PC-9 (cell line): Measurements from ENCODE around the gene YWHAH. TPM values are rescaled to one million over a fixed set of nuclear protein-coding genes. Genes with fewer than 3 reads are reported as not detected.

ENCODE experiments used
- BruUV-seq: library from RNA; stranded (reverse); fragments of 400-500 nt; replicated peaks from 2 replicates; lab custom pipeline; 2021; lab: Mats Ljungman, UMichigan
- CTCF ChIA-PET: fragments of 300-600 bp; sonication (Branson Sonifier 250); formaldehyde crosslinking; loops from one replicate; lab custom pipeline; 2022; ENCODE audit warnings: antibody characterized with exemption; lab: Charles Lee
- POLR2A ChIA-PET: fragments of 300-600 bp; sonication (Branson Sonifier 250); formaldehyde crosslinking; loops from one replicate; lab custom pipeline; 2022; ENCODE audit warnings: antibody characterized with exemption; ENCODE audit not compliant: unreplicated experiment; lab: Charles Lee
- DNase-seq, 2 experiments: peaks; one replicate each; pipeline versions ENCODE4 v3.0.0 to v3.0.0-alpha.2; 2015 to 2022; ENCODE audit warnings: mixed read lengths in 1 of 2
- H2AFZ ChIP-seq: fragments of 200-600 bp; sonication (generic); 2 replicates; pipeline ENCODE4 v1.8.1; 2017; ENCODE audit warnings: antibody characterized with exemption
- H3F3A ChIP-seq: fragments of 200-600 bp; sonication (generic); 2 replicates; pipeline ENCODE4 v1.8.1; 2017; ENCODE audit warnings: antibody characterized with exemption, mild to moderate bottlenecking, low read depth; ENCODE audit not compliant: insufficient read depth
- H3K27ac ChIP-seq: fragments of 200-600 bp; sonication (generic); 2 replicates; pipeline ENCODE4 v1.6.1; 2016; ENCODE audit warnings: mixed run types
- H3K27me3 ChIP-seq: fragments of 200-600 bp; sonication (generic); 2 replicates; pipeline ENCODE4 v1.6.1; 2016; ENCODE audit warnings: low read depth, mixed run types; ENCODE audit not compliant: insufficient read depth
- H3K36me3 ChIP-seq: fragments of 200-600 bp; sonication (generic); 2 replicates; pipeline ENCODE4 v1.6.1; 2016; ENCODE audit warnings: low read depth, mixed run types
- H3K4me1 ChIP-seq: fragments of 200-600 bp; sonication (generic); replicated peaks from 2 replicates; pipeline ENCODE4 v1.6.1; 2016; ENCODE audit warnings: mixed run types; ENCODE audit not compliant: insufficient read depth
- H3K4me2 ChIP-seq: fragments of 200-600 bp; sonication (generic); 2 replicates; pipeline ENCODE4 v1.6.1; 2017; ENCODE audit warnings: mixed run types
- H3K4me3 ChIP-seq: fragments of 200-600 bp; sonication (generic); 2 replicates; pipeline ENCODE4 v1.6.1; 2016; ENCODE audit warnings: mixed run types
- H3K79me2 ChIP-seq: fragments of 200-600 bp; sonication (generic); 2 replicates; pipeline ENCODE4 v1.6.1; 2017; ENCODE audit warnings: low read depth, mixed run types
- H3K9me2 ChIP-seq: fragments of 200-600 bp; sonication (generic); 2 replicates; pipeline ENCODE4 v1.8.1; 2017; ENCODE audit warnings: mild to moderate bottlenecking; ENCODE audit not compliant: insufficient read depth
- H3K9me3 ChIP-seq: fragments of 200-600 bp; sonication (generic); 2 replicates; pipeline ENCODE4 v1.8.1; 2016; ENCODE audit warnings: low read depth; ENCODE audit not compliant: insufficient read depth
- H4K20me1 ChIP-seq: fragments of 200-600 bp; sonication (generic); 2 replicates; pipeline ENCODE4 v1.8.1; 2017; ENCODE audit not compliant: insufficient read depth
- CTCF ChIP-seq: fragments of 200-600 bp; sonication (generic); conservative IDR thresholded peaks from 2 replicates; pipeline ENCODE4 v1.6.1; 2017; ENCODE audit warnings: mixed run types, antibody characterized with exemption, mild to moderate bottlenecking, moderate library complexity
- EZH2 ChIP-seq: fragments of 200-600 bp; sonication (generic); IDR thresholded peaks from 2 replicates; pipeline ENCODE4 v1.8.0; 2017; ENCODE audit warnings: antibody characterized with exemption, low read depth
- intact Hi-C: fragments of 100-400 bp; cut with micrococcal nuclease; formaldehyde crosslinking; loops from one replicate; pipeline ENCODE4 v1.10.0; 2022; ENCODE audit not compliant: unreplicated experiment
- total RNA-seq: library from RNA; stranded (reverse); gene quantifications from 2 replicates; pipeline ENCODE4 v1.2.3, GENCODE V29; 2021

YWHAH gene
- total RNA-seq, 1 experiment from 2014 or later: 132 TPM

GRCh38 chr22:31947296-31947695 is 3.0 kb downstream of the YWHAH start:
- Histone ChIP-seq H2AFZ (no peak overlapping the region), H3K4me2 (peak overlapping the region; percentile 90), H3K79me2 (peaks cover 74% of the 10 kb centered on the region), H3K4me3 (no peak overlapping the region), H3K4me1 (peaks cover 31% of the 10 kb centered on the region), H3K9me2 (no peaks in the 10 kb centered on the region), H3K27me3 (no peaks in the 10 kb centered on the region), H3K27ac (no peak overlapping the region), H3K36me3 (peaks cover 8% of the 10 kb centered on the region; the same call in 1 of the 2 replicates), H4K20me1 (peaks cover 4% of the 10 kb centered on the region; the same call in 1 of the 2 replicates), H3F3A (peaks cover 36% of the 10 kb centered on the region; the same call in 1 of the 2 replicates), H3K9me3 (no peaks in the 10 kb centered on the region)
- BruUV-seq: no TSS peak
- TF ChIP-seq EZH2 (no peak), CTCF (peak; percentile 66)
- POLR2A ChIA-PET: interaction anchor here (0.7 kb wide), 1 partner anchor 146 kb away, joined by 4 read pairs; no protein-coding TSS in a partner anchor
- no peak for DNase-seq
- CTCF ChIA-PET: interaction anchor here (0.6 kb wide), 1 partner anchor 282 kb away, joined by 8 read pairs; no protein-coding TSS in a partner anchor
- intact Hi-C loops: loop anchor here (5.0 to 10.0 kb wide), 3 partner anchors 195 to 382 kb away; partner anchors contain the start of genes DEPDC5 and PRR14L

- Histone ChIP-seq H3K9me2 (no peaks in the 10 kb centered on the region), H3K27me3 (no peaks in the 10 kb centered on the region), H3K36me3 (peaks cover 10% of the 10 kb centered on the region), H3K27ac (no peak overlapping the region), H3K9me3 (no peaks in the 10 kb centered on the region), H3K4me2 (no peak overlapping the region), H2AFZ (no peak overlapping the region), H4K20me1 (peaks cover 9% of the 10 kb centered on the region), H3K4me3 (no peak overlapping the region), H3K79me2 (peaks cover 81% of the 10 kb centered on the region), H3F3A (peaks cover 36% of the 10 kb centered on the region; the same call in 1 of the 2 replicates), H3K4me1 (peaks cover 39% of the 10 kb centered on the region)
- intact Hi-C loops: loop anchor here (5.0 to 10.0 kb wide), 3 partner anchors 196 to 383 kb away; partner anchors contain the start of genes DEPDC5 and PRR14L
- no TSS peak for BruUV-seq
- ChIA-PET POLR2A (interaction anchor here (0.7 kb wide), 1 partner anchor 147 kb away, joined by 4 read pairs; no protein-coding TSS in a partner anchor), CTCF (interaction anchor here (0.7 kb wide), 1 partner anchor 272 kb away, joined by 4 read pairs; no protein-coding TSS in a partner anchor)
- no peak for DNase-seq
- TF ChIP-seq EZH2 (no peak), CTCF (no peak)
Measured at GRCh38 chr22:31948002-31948401, 3.7 kb downstream of the YWHAH start.

GRCh38 chr22:31950226-31950625 is 5.9 kb downstream of the YWHAH start:
- H2AFZ ChIP-seq: no peak overlapping the region
- no peak overlapping the region for H3K4me2 ChIP-seq
- no peaks in the 10 kb centered on the region for H3K9me2 ChIP-seq
- H3F3A ChIP-seq: peaks cover 36% of the 10 kb centered on the region; the same call in 1 of the 2 replicates
- peaks cover 15% of the 10 kb centered on the region for H3K36me3 ChIP-seq
- H3K9me3 ChIP-seq: no peaks in the 10 kb centered on the region
- H3K27me3 ChIP-seq: no peaks in the 10 kb centered on the region
- ChIA-PET POLR2A (no interaction called here), CTCF (interaction anchor here (1.1 kb wide), 1 partner anchor 20 kb away, joined by 4 read pairs; no protein-coding TSS in a partner anchor)
- DNase-seq: no peak
- intact Hi-C loops: no loop called here
- peaks cover 35% of the 10 kb centered on the region for H3K4me1 ChIP-seq
- H4K20me1 ChIP-seq: peaks cover 23% of the 10 kb centered on the region
- no peak overlapping the region for H3K4me3 ChIP-seq
- no TSS peak for BruUV-seq
- H3K27ac ChIP-seq: no peak overlapping the region
- peaks cover 98% of the 10 kb centered on the region for H3K79me2 ChIP-seq
- TF ChIP-seq EZH2 (no peak), CTCF (no peak)
